HCT116 (cell line): ENCODE measurements around the gene U2AF2. TPM values are rescaled to one million over a fixed set of nuclear protein-coding genes. Genes with fewer than 3 reads are reported as not detected.

Experiments
- ATAC-seq: fragments of 200-7000 bp; cut with Tn5 transposase; 2 replicates; pipeline ENCODE4 v1.9.1; 2020; ENCODE audit warnings: mild to moderate bottlenecking, moderate library complexity
- BruUV-seq: library from RNA; stranded (reverse); fragments of 400-500 nt; replicated peaks from 2 replicates; lab custom pipeline; 2021; lab: Mats Ljungman, UMichigan
- CTCF ChIA-PET: fragments of 300-600 bp; sonication (Branson Sonifier 250); formaldehyde crosslinking; loops from one replicate; lab custom pipeline; 2021; ENCODE audit warnings: antibody characterized with exemption; lab: Charles Lee
- POLR2A ChIA-PET: fragments of 300-600, 350-600 bp; sonication (Branson Sonifier 250); formaldehyde crosslinking; loops from one replicate; lab custom pipeline; 2021; ENCODE audit warnings: antibody characterized with exemption; lab: Charles Lee
- RAD21 ChIA-PET, 2 experiments: fragments of 300-600 bp; sonication (Branson Sonifier 250); formaldehyde crosslinking; loops; one replicate each; lab custom pipeline; 2023; ENCODE audit warnings: low total read pairs in 2 of 2; ENCODE audit not compliant: uncharacterized antibody in 2 of 2, unreplicated experiment in 2 of 2, low non-redundant PET in 1 of 2; lab: Charles Lee
- DNase-seq: peaks from one replicate; pipeline ENCODE4 v3.0.0-alpha.2; 2010; ENCODE audit warnings: low read depth, low spot score
- H2AFZ ChIP-seq: fragments of 200-600 bp; shearing (Covaris generic), sonication (generic); 2 replicates; pipeline ENCODE4 v1.6.1; 2017; ENCODE audit warnings: low read depth, mixed run types, mixed read lengths, antibody characterized with exemption, low read length; ENCODE audit not compliant: poor library complexity, severe bottlenecking
- H3K27ac ChIP-seq: 2 replicates; pipeline ENCODE4 v1.5.1; 2012; ENCODE audit warnings: low read depth, low read length
- H3K27me3 ChIP-seq: fragments of 200-600 bp; sonication (generic); 2 replicates; pipeline ENCODE4 v1.6.1; 2016; ENCODE audit warnings: mixed run types, low read length, mixed read lengths; ENCODE audit not compliant: insufficient read depth
- H3K36me3 ChIP-seq, 2 experiments: fragments of 200-500 bp in 1 of 2; fragments of 200-600 bp in 1 of 2; sonication (Bioruptor generic) in 1 of 2; sonication (generic) in 1 of 2; 2 replicates each; pipeline versions ENCODE4 v1.5.1 to v1.6.1; 2014 to 2016; ENCODE audit warnings: low read length in 2 of 2, inconsistent platforms in 1 of 2, mixed read lengths in 1 of 2, mixed run types in 1 of 2; ENCODE audit not compliant: insufficient read depth in 2 of 2, control insufficient read depth in 1 of 2
- H3K4me1 ChIP-seq, 2 experiments: fragments of 200-600 bp in 1 of 2; sonication (generic) in 1 of 2; 2 replicates each; pipeline versions ENCODE4 v1.5.1 to v1.6.1; 2012 to 2017; ENCODE audit warnings: low read length in 2 of 2, inconsistent platforms in 1 of 2, mild to moderate bottlenecking in 1 of 2, mixed read lengths in 1 of 2, mixed run types in 1 of 2, moderate library complexity in 1 of 2; ENCODE audit not compliant: insufficient read depth in 2 of 2, control insufficient read depth in 1 of 2
- H3K4me2 ChIP-seq: fragments of 200-600 bp; sonication (generic); 2 replicates; pipeline ENCODE4 v1.6.1; 2017; ENCODE audit warnings: mixed run types, low read length, mixed read lengths
- H3K4me3 ChIP-seq, 2 experiments: fragments of 200-600 bp in 1 of 2; sonication (generic) in 1 of 2; replicated peaks in 1 of 2; 2 replicates each; pipeline ENCODE4 v1.5.1; 2011 to 2016; ENCODE audit warnings: low read length in 2 of 2, control low read depth in 1 of 2, low read depth in 1 of 2, mild to moderate bottlenecking in 1 of 2, mixed read lengths in 1 of 2, mixed run types in 1 of 2
- H3K79me2 ChIP-seq: fragments of 200-600 bp; sonication (generic); 2 replicates; pipeline ENCODE4 v1.6.1; 2017; ENCODE audit warnings: mild to moderate bottlenecking, mixed run types, low read length, moderate library complexity, mixed read lengths; ENCODE audit not compliant: insufficient read depth
- H3K9ac ChIP-seq: fragments of 200-600 bp; sonication (generic); 2 replicates; pipeline ENCODE4 v1.6.1; 2016; ENCODE audit warnings: low read length, mixed read lengths
- H3K9me2 ChIP-seq: fragments of 200-600 bp; sonication (generic), shearing (Covaris generic); 2 replicates; pipeline ENCODE4 v1.6.1; 2017; ENCODE audit warnings: mixed run types, mild to moderate bottlenecking, moderate library complexity; ENCODE audit not compliant: insufficient read depth
- H3K9me3 ChIP-seq, 2 experiments: fragments of 200-500 bp in 1 of 2; fragments of 200-600 bp in 1 of 2; sonication (Bioruptor generic) in 1 of 2; sonication (generic) in 1 of 2; 2 replicates each; pipeline ENCODE4 v1.6.1; 2014 to 2017; ENCODE audit warnings: low read length in 2 of 2, mixed read lengths in 2 of 2, inconsistent platforms in 1 of 2, low read depth in 1 of 2, mild to moderate bottlenecking in 1 of 2, mixed run types in 1 of 2, moderate library complexity in 1 of 2; ENCODE audit not compliant: control insufficient read depth in 1 of 2, insufficient read depth in 1 of 2
- H4K20me1 ChIP-seq: fragments of 200-600 bp; sonication (generic), shearing (Covaris generic); 2 replicates; pipeline ENCODE4 v1.6.1; 2017; ENCODE audit warnings: mixed run types, mild to moderate bottlenecking, moderate library complexity; ENCODE audit not compliant: insufficient read depth
- CEBPB ChIP-seq: IDR thresholded peaks from 2 replicates; pipeline ENCODE4 v1.6.1; 2012; ENCODE audit warnings: low read depth
- CTCF ChIP-seq, 3 experiments: fragments of 200-600 bp in 1 of 3; sonication (generic) in 1 of 3; IDR thresholded peaks in 2 of 3; conservative IDR thresholded peaks in 1 of 3; 2 replicates each; pipeline ENCODE4 v1.5.1; 2012 to 2017; ENCODE audit warnings: low read depth in 2 of 3, low read length in 2 of 3, antibody characterized with exemption in 1 of 3, borderline replicate concordance in 1 of 3, control low read depth in 1 of 3, mild to moderate bottlenecking in 1 of 3, mixed read lengths in 1 of 3, mixed run types in 1 of 3, moderate library complexity in 1 of 3; ENCODE audit not compliant: insufficient read depth in 1 of 3
- ELF1 ChIP-seq: IDR thresholded peaks from 2 replicates; pipeline ENCODE4 v1.6.1; 2012; ENCODE audit warnings: low read depth, borderline replicate concordance
- EZH2 ChIP-seq: fragments of 200-600 bp; sonication (generic); IDR thresholded peaks from 2 replicates; pipeline ENCODE4 v1.6.1; 2017; ENCODE audit warnings: antibody characterized with exemption, mixed run types
- EZH2phosphoT487 ChIP-seq: fragments of 200-600 bp; IDR thresholded peaks from 2 replicates; pipeline ENCODE4 v1.6.1; 2018; ENCODE audit warnings: antibody characterized with exemption, borderline replicate concordance
- FOSL1 ChIP-seq: IDR thresholded peaks from 2 replicates; pipeline ENCODE4 v1.6.1; 2012; ENCODE audit warnings: low read depth
- JUND ChIP-seq: IDR thresholded peaks from 2 replicates; pipeline ENCODE4 v1.6.1; 2012
- POLR2AphosphoS5 ChIP-seq: IDR thresholded peaks from 2 replicates; pipeline ENCODE4 v1.6.1; 2011; ENCODE audit warnings: mild to moderate bottlenecking, low read depth, low read length, moderate library complexity
- ZFX ChIP-seq: fragments of 450-650 bp; IDR thresholded peaks from 2 replicates; pipeline ENCODE4 v1.6.1; 2017
- ZNF274 ChIP-seq: fragments of 200-500 bp; sonication (Bioruptor generic); IDR thresholded peaks from 2 replicates; pipeline ENCODE4 v1.6.1; 2014; ENCODE audit warnings: mild to moderate bottlenecking, low read depth, low read length, inconsistent platforms
- intact Hi-C: fragments of 100-400 bp; cut with micrococcal nuclease; formaldehyde crosslinking; loops from 2 replicates; pipeline ENCODE4 v1.10.0; 2022
- total RNA-seq: library from RNA; stranded (reverse); gene quantifications from one replicate; pipeline ENCODE4 v1.2.1, GENCODE V29; 2021; ENCODE audit not compliant: unreplicated experiment
- TF ChIP-seq, protein P1 (sequence below): IDR thresholded peaks from 2 replicates; pipeline ENCODE4 v1.6.1; 2012; ENCODE audit warnings: low read depth

U2AF2 gene
- total RNA-seq, 1 experiment from 2014 or later: 259 TPM

DNA sequence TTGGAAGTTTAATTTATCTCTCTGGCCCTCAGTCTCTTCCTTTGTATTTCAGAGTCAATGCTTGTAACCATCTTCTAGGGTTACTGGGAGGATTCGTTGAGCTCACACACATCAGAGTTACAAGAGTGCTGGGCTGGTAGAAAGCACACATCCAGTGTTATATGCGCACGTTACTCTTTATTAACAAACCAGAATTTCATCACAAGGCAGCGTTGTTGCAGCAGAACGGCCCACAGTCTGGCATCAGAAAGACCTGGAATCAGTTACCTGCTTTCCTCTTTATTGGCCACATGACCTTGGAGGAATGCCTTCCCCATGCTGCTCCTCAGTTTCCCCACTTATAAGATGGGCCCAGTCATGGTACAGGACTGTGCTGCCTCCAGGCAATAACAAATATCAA lies 45.5 kb upstream of the U2AF2 start:
- Histone ChIP-seq H3K9me3 (no peaks in the 10 kb centered on the region), H3K4me2 (no peak overlapping the region), H2AFZ (no peak overlapping the region), H3K4me3 (no peak overlapping the region), H3K27me3 (no peaks in the 10 kb centered on the region), H3K79me2 (peaks cover 50% of the 10 kb centered on the region), H3K9ac (no peak overlapping the region), H3K36me3 (peaks cover 6 to 18% of the 10 kb centered on the region in 2 experiments; a peak in 3 of 4 replicates), H4K20me1 (no peaks in the 10 kb centered on the region)
- intact Hi-C loops: no loop called here
- DNase-seq: no peak
- POLR2A ChIA-PET: interaction anchor here (1.3 kb wide), 1 partner anchor 10 kb away, joined by 3 read pairs; the partner anchor contains the start of gene FIZ1
- RAD21 ChIA-PET: no interaction called here
- CTCF ChIA-PET: no interaction called here
- no peak for TF ChIP-seq EZH2
- no peak for TF ChIP-seq ZNF274
- no peak for TF ChIP-seq FOSL1
- no peak for TF ChIP-seq JUND
- no peak for TF ChIP-seq ZFX
- TF ChIP-seq POLR2AphosphoS5: no peak
- TF ChIP-seq EZH2phosphoT487: no peak
- TF ChIP-seq ELF1: no peak
- no peak for TF ChIP-seq CTCF (IDR thresholded peaks at IDR 0.05 in 2 of 3, conservative IDR thresholded peaks at IDR 0.05 in 1 of 3; ENCODE audit: borderline replicate concordance in 1 of 3, insufficient read depth in 1 of 3, low read depth in 2 of 3, low read length in 2 of 3)
- no peak for TF ChIP-seq CEBPB
- TF ChIP-seq, protein P1, sequence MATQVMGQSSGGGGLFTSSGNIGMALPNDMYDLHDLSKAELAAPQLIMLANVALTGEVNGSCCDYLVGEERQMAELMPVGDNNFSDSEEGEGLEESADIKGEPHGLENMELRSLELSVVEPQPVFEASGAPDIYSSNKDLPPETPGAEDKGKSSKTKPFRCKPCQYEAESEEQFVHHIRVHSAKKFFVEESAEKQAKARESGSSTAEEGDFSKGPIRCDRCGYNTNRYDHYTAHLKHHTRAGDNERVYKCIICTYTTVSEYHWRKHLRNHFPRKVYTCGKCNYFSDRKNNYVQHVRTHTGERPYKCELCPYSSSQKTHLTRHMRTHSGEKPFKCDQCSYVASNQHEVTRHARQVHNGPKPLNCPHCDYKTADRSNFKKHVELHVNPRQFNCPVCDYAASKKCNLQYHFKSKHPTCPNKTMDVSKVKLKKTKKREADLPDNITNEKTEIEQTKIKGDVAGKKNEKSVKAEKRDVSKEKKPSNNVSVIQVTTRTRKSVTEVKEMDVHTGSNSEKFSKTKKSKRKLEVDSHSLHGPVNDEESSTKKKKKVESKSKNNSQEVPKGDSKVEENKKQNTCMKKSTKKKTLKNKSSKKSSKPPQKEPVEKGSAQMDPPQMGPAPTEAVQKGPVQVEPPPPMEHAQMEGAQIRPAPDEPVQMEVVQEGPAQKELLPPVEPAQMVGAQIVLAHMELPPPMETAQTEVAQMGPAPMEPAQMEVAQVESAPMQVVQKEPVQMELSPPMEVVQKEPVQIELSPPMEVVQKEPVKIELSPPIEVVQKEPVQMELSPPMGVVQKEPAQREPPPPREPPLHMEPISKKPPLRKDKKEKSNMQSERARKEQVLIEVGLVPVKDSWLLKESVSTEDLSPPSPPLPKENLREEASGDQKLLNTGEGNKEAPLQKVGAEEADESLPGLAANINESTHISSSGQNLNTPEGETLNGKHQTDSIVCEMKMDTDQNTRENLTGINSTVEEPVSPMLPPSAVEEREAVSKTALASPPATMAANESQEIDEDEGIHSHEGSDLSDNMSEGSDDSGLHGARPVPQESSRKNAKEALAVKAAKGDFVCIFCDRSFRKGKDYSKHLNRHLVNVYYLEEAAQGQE: no peak
- TF ChIP-seq, all 23 proteins: peak for 0
- no TSS peak for BruUV-seq
- Histone ChIP-seq H3K4me1 (peaks cover 10 to 18% of the 10 kb centered on the region in 2 experiments), H3K9me2 (no peaks in the 10 kb centered on the region), H3K27ac (no peak overlapping the region)
- no peak for ATAC-seq
